H54 (cell line): ENCODE measurements around the gene AKT3.
A peak's percentile ranks its signal among the peaks of the same experiment; 100 is the strongest.

ENCODE experiments used
- DNase-seq: peaks from one replicate; pipeline ENCODE4 v3.0.0; 2011; ENCODE audit warnings: low spot score, mixed read lengths; ENCODE audit not compliant: insufficient read length
- FAIRE-seq: peaks from 3 replicates; lab custom pipeline; 2011; peaks lifted over from hg19 to GRCh38; lab: Jason Lieb, UNC
- POLR2A ChIP-seq: IDR thresholded peaks from 2 replicates; pipeline ENCODE4 v1.6.1; 2011; ENCODE audit warnings: low read depth, mild to moderate bottlenecking, low read length

AKT3 gene

GRCh38 chr1:243725846-243726245 is 124.2 kb downstream of the AKT3 start:
- DNase-seq (no peak), FAIRE-seq (no peak)
- no peak for TF ChIP-seq POLR2A

GRCh38 chr1:243725075-243725474 is 125.0 kb downstream of the AKT3 start:
- FAIRE-seq (no peak), DNase-seq (no peak)
- TF ChIP-seq POLR2A: no peak

- no peak for DNase-seq
- FAIRE-seq: no peak
- TF ChIP-seq POLR2A: no peak
These were observed 126.5 kb downstream of the AKT3 start for GRCh38 chr1:243723458-243724043.

GRCh38 chr1:243723050-243723449 is 127.0 kb downstream of the AKT3 start:
- DNase-seq: no peak
- no peak for FAIRE-seq
- TF ChIP-seq POLR2A: no peak

GRCh38 chr1:243719476-243719875 is 130.6 kb downstream of the AKT3 start:
- DNase-seq (no peak), FAIRE-seq (no peak)
- no peak for TF ChIP-seq POLR2A

GRCh38 chr1:243718893-243719292 is 131.2 kb downstream of the AKT3 start:
- no peak for TF ChIP-seq POLR2A
- DNase-seq: peak; percentile 36
- peak; percentile 80 for FAIRE-seq

- FAIRE-seq (peak; percentile 86), DNase-seq (no peak)
- TF ChIP-seq POLR2A: no peak
These were observed 132.0 kb downstream of the AKT3 start for GRCh38 chr1:243718022-243718421.

GRCh38 chr1:243716906-243717305 is 133.1 kb downstream of the AKT3 start:
- DNase-seq: no peak
- TF ChIP-seq POLR2A: no peak
- peak; percentile 72 for FAIRE-seq

GRCh38 chr1:243715285-243715684 is 134.8 kb downstream of the AKT3 start:
- DNase-seq (no peak), FAIRE-seq (no peak)
- no peak for TF ChIP-seq POLR2A

GRCh38 chr1:243713470-243714186 is 136.4 kb downstream of the AKT3 start:
- TF ChIP-seq POLR2A: no peak
- DNase-seq: no peak
- FAIRE-seq: no peak

GRCh38 chr1:243712941-243713340 is 137.1 kb downstream of the AKT3 start:
- FAIRE-seq (peak; percentile 38), DNase-seq (no peak)
- TF ChIP-seq POLR2A: no peak

- DNase-seq (no peak), FAIRE-seq (no peak)
- TF ChIP-seq POLR2A: no peak
These were observed 137.8 kb downstream of the AKT3 start for GRCh38 chr1:243712242-243712641.

GRCh38 chr1:243710467-243710866 is 139.6 kb downstream of the AKT3 start:
- DNase-seq: no peak
- no peak for TF ChIP-seq POLR2A
- no peak for FAIRE-seq

GRCh38 chr1:243708210-243708609 is 141.8 kb downstream of the AKT3 start:
- FAIRE-seq: peak; percentile 15
- DNase-seq: no peak
- TF ChIP-seq POLR2A: no peak

GRCh38 chr1:243706563-243706962 is 143.5 kb downstream of the AKT3 start:
- no peak for FAIRE-seq
- no peak for DNase-seq
- no peak for TF ChIP-seq POLR2A

GRCh38 chr1:243705585-243705984 is 144.5 kb downstream of the AKT3 start:
- FAIRE-seq (no peak), DNase-seq (no peak)
- TF ChIP-seq POLR2A: no peak
